ENCODE measurements around the gene ASS1.

The ASS1 gene

GRCh38 chr9:130477564-130477963, 32.8 kb downstream of the ASS1 start:
- no peak for DNase-seq

- DNase-seq, result no peak
Measured at GRCh38 chr9:130478152-130478551, 33.4 kb downstream of the ASS1 start.

- DNase-seq, result no peak
Measured at GRCh38 chr9:130478736-130479575, 34.2 kb downstream of the ASS1 start.

GRCh38 chr9:130479587-130479986, 34.8 kb downstream of the ASS1 start:
- DNase-seq, result no peak

GRCh38 chr9:130480673-130481072, 35.9 kb downstream of the ASS1 start:
- peak; percentile 12 for DNase-seq

- DNase-seq, result no peak
Measured at GRCh38 chr9:130482463-130482862, 37.7 kb downstream of the ASS1 start.

GRCh38 chr9:130483371-130483971, 38.7 kb downstream of the ASS1 start:
- no peak for DNase-seq

- no peak for DNase-seq
Measured at GRCh38 chr9:130484362-130485072, 39.8 kb downstream of the ASS1 start.

- no peak for DNase-seq
Measured at GRCh38 chr9:130486103-130486502, 41.3 kb downstream of the ASS1 start.

GRCh38 chr9:130487500-130487899, 42.7 kb downstream of the ASS1 start:
- no peak for DNase-seq

- DNase-seq, result no peak
Measured at GRCh38 chr9:130488621-130489330, 44.0 kb downstream of the ASS1 start.

- no peak for DNase-seq
Measured at GRCh38 chr9:130490981-130491380, 46.2 kb downstream of the ASS1 start.

- no peak for DNase-seq
Measured at GRCh38 chr9:130491830-130492482, 47.2 kb downstream of the ASS1 start.

GRCh38 chr9:130493021-130493420, 48.3 kb downstream of the ASS1 start:
- DNase-seq, result no peak

- no peak for DNase-seq
Measured at GRCh38 chr9:130493476-130493875, 48.7 kb downstream of the ASS1 start.

GRCh38 chr9:130495067-130495466, 50.3 kb downstream of the ASS1 start:
- DNase-seq, result no peak

GRCh38 chr9:130497139-130497538, 52.4 kb downstream of the ASS1 start:
- DNase-seq, result no peak

- peak; percentile 70 for DNase-seq
Measured at GRCh38 chr9:130498298-130498917, 53.6 kb downstream of the ASS1 start.

GRCh38 chr9:130498918-130499698, 54.3 kb downstream of the ASS1 start:
- DNase-seq, result no peak

GRCh38 chr9:130499804-130500263, 55.1 kb downstream of the ASS1 start:
- DNase-seq, result no peak

Measured in hematopoietic multipotent progenitor cell treated with erythropoietin and hydrocortisone succinate and interleukin-3 and kit ligand, for 8 days (in vitro differentiated cells).